Measurements from ENCODE around the gene EPHA3.

DNA sequence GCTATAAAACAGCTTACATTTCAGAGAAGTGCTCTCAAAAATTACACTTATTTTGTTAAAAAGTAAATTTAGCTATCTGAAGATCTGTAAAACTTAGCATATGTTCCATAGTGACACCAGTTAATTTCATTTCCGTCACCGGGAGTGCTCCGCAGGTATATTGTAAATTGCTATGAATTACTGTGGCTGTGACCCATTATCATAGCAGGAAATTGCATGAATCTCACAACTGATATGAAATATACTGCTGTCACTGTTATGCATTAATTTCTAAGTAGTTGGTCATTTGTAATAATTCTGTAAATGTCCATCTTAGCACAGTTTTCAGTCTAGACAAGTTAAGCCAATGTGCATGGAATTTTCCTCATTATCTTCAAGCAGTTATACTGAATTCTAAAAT lies 91.2 kb downstream of the EPHA3 start:
- TF ChIP-seq, protein P1, sequence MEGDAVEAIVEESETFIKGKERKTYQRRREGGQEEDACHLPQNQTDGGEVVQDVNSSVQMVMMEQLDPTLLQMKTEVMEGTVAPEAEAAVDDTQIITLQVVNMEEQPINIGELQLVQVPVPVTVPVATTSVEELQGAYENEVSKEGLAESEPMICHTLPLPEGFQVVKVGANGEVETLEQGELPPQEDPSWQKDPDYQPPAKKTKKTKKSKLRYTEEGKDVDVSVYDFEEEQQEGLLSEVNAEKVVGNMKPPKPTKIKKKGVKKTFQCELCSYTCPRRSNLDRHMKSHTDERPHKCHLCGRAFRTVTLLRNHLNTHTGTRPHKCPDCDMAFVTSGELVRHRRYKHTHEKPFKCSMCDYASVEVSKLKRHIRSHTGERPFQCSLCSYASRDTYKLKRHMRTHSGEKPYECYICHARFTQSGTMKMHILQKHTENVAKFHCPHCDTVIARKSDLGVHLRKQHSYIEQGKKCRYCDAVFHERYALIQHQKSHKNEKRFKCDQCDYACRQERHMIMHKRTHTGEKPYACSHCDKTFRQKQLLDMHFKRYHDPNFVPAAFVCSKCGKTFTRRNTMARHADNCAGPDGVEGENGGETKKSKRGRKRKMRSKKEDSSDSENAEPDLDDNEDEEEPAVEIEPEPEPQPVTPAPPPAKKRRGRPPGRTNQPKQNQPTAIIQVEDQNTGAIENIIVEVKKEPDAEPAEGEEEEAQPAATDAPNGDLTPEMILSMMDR (conservative IDR thresholded peaks at IDR 0.05), result no peak
- no peak for TF ChIP-seq ZFX (IDR thresholded peaks at IDR 0.05)

Measured in C4-2B (cell line).